Karpas-422 (cell line): ENCODE data around the gene HOXB3. TPM values are rescaled to one million over a fixed set of nuclear protein-coding genes. Genes with fewer than 3 reads are reported as not detected.

Experiments
- DNase-seq: peaks from one replicate; pipeline ENCODE4 v3.0.0-alpha.2; 2015
- H2AFZ ChIP-seq: fragments of 200-600 bp; sonication (generic); 2 replicates; pipeline ENCODE4 v1.6.1; 2014; ENCODE audit warnings: antibody characterized with exemption, low read length, mixed read lengths
- H3K27ac ChIP-seq: fragments of 200-600 bp; sonication (generic); 2 replicates; pipeline ENCODE4 v1.5.1; 2014; ENCODE audit warnings: mild to moderate bottlenecking, low read length, moderate library complexity
- H3K27me3 ChIP-seq: fragments of 200-600 bp; sonication (generic); 2 replicates; pipeline ENCODE4 v1.6.1; 2014; ENCODE audit warnings: low read length, mixed read lengths
- H3K36me3 ChIP-seq: fragments of 200-600 bp; sonication (generic); 2 replicates; pipeline ENCODE4 v1.6.1; 2014; ENCODE audit warnings: low read length, mixed read lengths; ENCODE audit not compliant: insufficient read depth
- H3K4me1 ChIP-seq: fragments of 200-600 bp; sonication (generic); 2 replicates; pipeline ENCODE4 v1.6.1; 2014; ENCODE audit warnings: mild to moderate bottlenecking, low read length, mixed read lengths
- H3K4me2 ChIP-seq: fragments of 200-600 bp; sonication (generic); 2 replicates; pipeline ENCODE4 v1.6.1; 2014; ENCODE audit warnings: low read length, low read depth, mild to moderate bottlenecking; ENCODE audit not compliant: poor library complexity, severe bottlenecking
- H3K4me3 ChIP-seq: fragments of 200-600 bp; sonication (generic); 2 replicates; pipeline ENCODE4 v1.5.1; 2014; ENCODE audit warnings: mild to moderate bottlenecking, antibody characterized with exemption, low read length, mixed read lengths
- H3K79me2 ChIP-seq: fragments of 200-600 bp; sonication (generic); 2 replicates; pipeline ENCODE4 v1.6.1; 2014; ENCODE audit warnings: mild to moderate bottlenecking, low read length, mixed read lengths
- H3K9ac ChIP-seq: fragments of 200-600 bp; sonication (generic); 2 replicates; pipeline ENCODE4 v1.6.0; 2014; ENCODE audit warnings: low read length
- H3K9me2 ChIP-seq: fragments of 200-600 bp; sonication (generic), shearing (Covaris generic); replicated peaks from 2 replicates; pipeline ENCODE4 v1.6.0; 2014; ENCODE audit warnings: mild to moderate bottlenecking, low read length, moderate library complexity; ENCODE audit not compliant: insufficient read depth
- H3K9me3 ChIP-seq: fragments of 300-700, 200-600 bp; sonication (generic); 2 replicates; pipeline ENCODE4 v1.6.1; 2014; ENCODE audit warnings: low read length, mixed read lengths
- H4K20me1 ChIP-seq: fragments of 200-600 bp; sonication (generic); 2 replicates; pipeline ENCODE4 v1.6.1; 2014; ENCODE audit warnings: mild to moderate bottlenecking, antibody characterized with exemption, low read length, low read depth; ENCODE audit not compliant: insufficient read depth
- total RNA-seq: library from RNA; depleted of rRNA; stranded (reverse); fragments of >200 nt; shearing (Covaris generic); gene quantifications from 2 replicates; pipeline ENCODE4 v1.2.3, GENCODE V29; 2014; ENCODE audit warnings: low replicate concordance; rRNA removed

Gene HOXB3
- 0.97 and 6.6 TPM in 2 replicates for total RNA-seq

- H3K9ac ChIP-seq = no peak within 1 kb of the TSS
- peaks cover 13% of the 10 kb centered on the region for H3K4me1 ChIP-seq
- H3K9me2 ChIP-seq = no peaks in the 10 kb centered on the region
- no peaks in the 10 kb centered on the region for H3K9me3 ChIP-seq
- H3K4me2 ChIP-seq = no peak within 1 kb of the TSS
- H2AFZ ChIP-seq = no peak within 1 kb of the TSS
- H3K79me2 ChIP-seq = no peaks in the 10 kb centered on the region
- H3K27ac ChIP-seq = no peak within 1 kb of the TSS
- H3K4me3 ChIP-seq = no peak within 1 kb of the TSS
- no peaks in the 10 kb centered on the region for H4K20me1 ChIP-seq
- no peaks in the 10 kb centered on the region for H3K36me3 ChIP-seq
- peaks cover 4% of the 10 kb centered on the region; the same call in 1 of the 2 replicates for H3K27me3 ChIP-seq
- DNase-seq = no peak
These were observed at the start of gene HOXB3 for GRCh38 chr17:48589831-48590606. Gene HOXB3 (minus strand): TSS chr17:48590241. CDS start chr17:48552474, 37,767 bp downstream.

GRCh38 chr17:48639136-48639535 lies 49.1 kb upstream of the HOXB3 start:
- Histone ChIP-seq H3K9me2 (no peaks in the 10 kb centered on the region), H3K79me2 (no peaks in the 10 kb centered on the region), H3K4me2 (no peak overlapping the region), H3K4me1 (peaks cover 21% of the 10 kb centered on the region), H4K20me1 (no peaks in the 10 kb centered on the region), H3K27me3 (no peaks in the 10 kb centered on the region), H3K9me3 (no peaks in the 10 kb centered on the region), H2AFZ (no peak overlapping the region; the same call in 1 of the 2 replicates), H3K36me3 (no peaks in the 10 kb centered on the region), H3K4me3 (no peak overlapping the region), H3K9ac (no peak overlapping the region), H3K27ac (no peak overlapping the region)
- peak; percentile 46 for DNase-seq

GRCh38 chr17:48637323-48638260 lies 47.6 kb upstream of the HOXB3 start:
- Histone ChIP-seq H3K9me2 (no peaks in the 10 kb centered on the region), H3K4me3 (no peak overlapping the region), H3K27me3 (no peaks in the 10 kb centered on the region), H3K4me1 (peaks cover 21% of the 10 kb centered on the region), H2AFZ (no peak overlapping the region), H3K4me2 (no peak overlapping the region), H4K20me1 (no peaks in the 10 kb centered on the region), H3K36me3 (no peaks in the 10 kb centered on the region), H3K9ac (no peak overlapping the region), H3K79me2 (no peaks in the 10 kb centered on the region), H3K27ac (no peak overlapping the region), H3K9me3 (no peaks in the 10 kb centered on the region)
- DNase-seq = no peak

- no peaks in the 10 kb centered on the region for H3K9me3 ChIP-seq
- H3K9me2 ChIP-seq = no peaks in the 10 kb centered on the region
- peak overlapping the region; percentile 75 for H2AFZ ChIP-seq
- H3K27ac ChIP-seq = no peak overlapping the region
- peak; percentile 93 for DNase-seq
- H3K79me2 ChIP-seq = no peaks in the 10 kb centered on the region
- no peaks in the 10 kb centered on the region for H3K27me3 ChIP-seq
- H3K4me3 ChIP-seq = no peak overlapping the region
- peak overlapping the region; percentile 39 for H3K4me2 ChIP-seq
- no peaks in the 10 kb centered on the region for H4K20me1 ChIP-seq
- peak overlapping the region; percentile 33 for H3K9ac ChIP-seq
- peaks cover 21% of the 10 kb centered on the region for H3K4me1 ChIP-seq
- no peaks in the 10 kb centered on the region for H3K36me3 ChIP-seq
These were observed 46.4 kb upstream of the HOXB3 start for GRCh38 chr17:48636177-48637018.

GRCh38 chr17:48634493-48635208 lies 44.6 kb upstream of the HOXB3 start:
- no peak overlapping the region for H3K9ac ChIP-seq
- H4K20me1 ChIP-seq = no peaks in the 10 kb centered on the region
- no peak overlapping the region for H3K27ac ChIP-seq
- H3K9me3 ChIP-seq = no peaks in the 10 kb centered on the region
- no peaks in the 10 kb centered on the region for H3K9me2 ChIP-seq
- no peaks in the 10 kb centered on the region for H3K79me2 ChIP-seq
- H3K27me3 ChIP-seq = no peaks in the 10 kb centered on the region
- H3K4me3 ChIP-seq = no peak overlapping the region
- no peak for DNase-seq
- H3K4me2 ChIP-seq = peak overlapping the region; percentile 39
- peaks cover 21% of the 10 kb centered on the region for H3K4me1 ChIP-seq
- no peaks in the 10 kb centered on the region for H3K36me3 ChIP-seq
- no peak overlapping the region for H2AFZ ChIP-seq

- no peaks in the 10 kb centered on the region for H3K9me3 ChIP-seq
- H3K79me2 ChIP-seq = no peaks in the 10 kb centered on the region
- no peaks in the 10 kb centered on the region for H3K9me2 ChIP-seq
- H3K4me1 ChIP-seq = peaks cover 21% of the 10 kb centered on the region
- H4K20me1 ChIP-seq = no peaks in the 10 kb centered on the region
- no peak for DNase-seq
- H3K36me3 ChIP-seq = no peaks in the 10 kb centered on the region
- H2AFZ ChIP-seq = no peak overlapping the region
- H3K27ac ChIP-seq = no peak overlapping the region
- H3K27me3 ChIP-seq = no peaks in the 10 kb centered on the region
- H3K4me3 ChIP-seq = no peak overlapping the region
- H3K9ac ChIP-seq = no peak overlapping the region
- H3K4me2 ChIP-seq = no peak overlapping the region
These were observed 43.2 kb upstream of the HOXB3 start for GRCh38 chr17:48633266-48633677.

GRCh38 chr17:48632579-48633265 lies 42.7 kb upstream of the HOXB3 start:
- no peaks in the 10 kb centered on the region for H3K36me3 ChIP-seq
- H4K20me1 ChIP-seq = no peaks in the 10 kb centered on the region
- no peak for DNase-seq
- H3K4me3 ChIP-seq = no peak overlapping the region
- H3K9me3 ChIP-seq = no peaks in the 10 kb centered on the region
- H3K27ac ChIP-seq = no peak overlapping the region
- H3K4me2 ChIP-seq = no peak overlapping the region
- H3K9me2 ChIP-seq = no peaks in the 10 kb centered on the region
- no peak overlapping the region for H2AFZ ChIP-seq
- no peak overlapping the region for H3K9ac ChIP-seq
- no peaks in the 10 kb centered on the region for H3K27me3 ChIP-seq
- H3K4me1 ChIP-seq = peaks cover 21% of the 10 kb centered on the region
- H3K79me2 ChIP-seq = no peaks in the 10 kb centered on the region
